Spinal cord (tissue), 10 donors: ENCODE measurements around the gene KLHL2. TPM values are rescaled to one million over a fixed set of nuclear protein-coding genes. Genes with fewer than 3 reads are reported as not detected.
"Not testable (repeated sequence)": the region's sequence is repeated elsewhere in the genome, so short reads cannot be mapped to it uniquely, and the experiment has no call there.

ENCODE experiments used
- DNase-seq, 6 donors: peaks; one replicate each; pipeline versions ENCODE4 v3.0.0 to v3.0.0-alpha.2; 2013 to 2015; ENCODE audit warnings: low spot score in 6 of 6, low read depth in 4 of 6
- H3K27ac ChIP-seq: one replicate; pipeline ENCODE4 v1.5.1; 2013; ENCODE audit warnings: low read depth, low read length, control low read depth
- H3K27me3 ChIP-seq: one replicate; pipeline ENCODE4 v1.6.1; 2013; ENCODE audit warnings: low read length; ENCODE audit not compliant: control insufficient read depth, insufficient read depth
- H3K36me3 ChIP-seq: one replicate; pipeline ENCODE4 v1.6.1; 2013; ENCODE audit warnings: low read length; ENCODE audit not compliant: control insufficient read depth, insufficient read depth
- H3K4me1 ChIP-seq: one replicate; pipeline ENCODE4 v1.6.1; 2013; ENCODE audit warnings: low read length; ENCODE audit not compliant: control insufficient read depth, insufficient read depth
- H3K4me3 ChIP-seq: one replicate; pipeline ENCODE4 v1.5.1; 2013; ENCODE audit warnings: low read depth, low read length, control low read depth
- H3K9me3 ChIP-seq: one replicate; pipeline ENCODE4 v1.6.1; 2013; ENCODE audit warnings: low read length; ENCODE audit not compliant: control insufficient read depth, insufficient read depth
- WGBS: methylation state at CpG from one replicate; pipeline ENCODE4 v1.1.5; 2013; ENCODE audit warnings: missing lambda C conversion rate; ENCODE audit not compliant: insufficient coverage; 5-methylcytosine and 5-hydroxymethylcytosine counted together
- long read RNA-seq, 4 donors: transcript quantifications; one replicate each; lab custom pipeline, GENCODE V29; 2026
- polyA plus RNA-seq, 2 donors: library from polyadenylated mRNA; unstranded; fragments of 120-200 nt; gene quantifications; one replicate each; pipeline ENCODE4 v1.2.1, GENCODE V29; 2013; ENCODE audit not compliant: insufficient read length in 2 of 2
- total RNA-seq, 2 donors: library from RNA; depleted of rRNA in 1 of 2; stranded (reverse); fragments of 120-200 nt in 1 of 2; fragments of >200 nt in 1 of 2; gene quantifications; one replicate each; pipeline versions ENCODE4 v1.2.3 to v1.2.4, GENCODE V29; 2013 to 2014
- donor health status: healthy.

KLHL2 gene
- total RNA-seq (10 to 100 TPM; 17.2 to 27.7 TPM), polyA plus RNA-seq (10 to 100 TPM; 28.0 to 34.6 TPM)
- long read RNA-seq, donor 1, transcript KLHL2-201 (15 exons, 3,134 nt): major isoform, 8 of 8 reads
- long read RNA-seq, donor 1, partial matches to known transcripts: 0 of 8 reads
- long read RNA-seq, donor 1, other reads (novel, unspliced or antisense): 0 of 8 reads
- long read RNA-seq, donor 2, partial matches to known transcripts: 0 of 2 reads
- long read RNA-seq, donor 2, other reads (novel, unspliced or antisense): 0 of 2 reads
- long read RNA-seq, donor 3, partial matches to known transcripts: 0 of 3 reads
- long read RNA-seq, donor 3, other reads (novel, unspliced or antisense): 0 of 3 reads
- long read RNA-seq, donor 4, partial matches to known transcripts: 0 of 1 reads
- long read RNA-seq, donor 4, other reads (novel, unspliced or antisense): 0 of 1 reads

GRCh38 chr4:165207431-165208220 is at the start of gene KLHL2:
KLHL2 (plus strand) TSS chr4:165207561; CDS start chr4:165207877, 316 bp downstream.
- H3K27ac ChIP-seq: peak within 1 kb of the TSS; percentile 41
- H3K4me3 ChIP-seq: peak within 1 kb of the TSS; percentile 72

GRCh38 chr4:165158762-165159161 is 48.6 kb upstream of the KLHL2 start:
- Histone ChIP-seq H3K4me3 (no peak overlapping the region), H3K36me3 (no peaks in the 10 kb centered on the region), H3K27ac (no peak overlapping the region), H3K4me1 (no peaks in the 10 kb centered on the region), H3K27me3 (no peaks in the 10 kb centered on the region), H3K9me3 (peaks cover 2% of the 10 kb centered on the region)
- DNase-seq: no peak

More at GRCh38 chr4:165207431-165208220, at the start of gene KLHL2:
- no peaks in the 10 kb centered on the region for H3K36me3 ChIP-seq
- H3K9me3 ChIP-seq: no peaks in the 10 kb centered on the region
- H3K4me1 ChIP-seq: peaks cover 19% of the 10 kb centered on the region
- DNase-seq: peak in 5 of 6 donors; percentile 12 to 90 (median 61)
- H3K27me3 ChIP-seq: no peaks in the 10 kb centered on the region
- under 1% methylated on average over 113 of the region's 113 CpGs for WGBS

GRCh38 chr4:165164257-165164656 is 43.1 kb upstream of the KLHL2 start:
- H3K27ac ChIP-seq: no peak overlapping the region
- H3K36me3 ChIP-seq: no peaks in the 10 kb centered on the region
- DNase-seq: no peak
- H3K27me3 ChIP-seq: no peaks in the 10 kb centered on the region
- H3K4me1 ChIP-seq: no peaks in the 10 kb centered on the region
- 100% methylated on average over 2 of the region's 2 CpGs for WGBS
- H3K4me3 ChIP-seq: no peak overlapping the region
- no peaks in the 10 kb centered on the region for H3K9me3 ChIP-seq

GRCh38 chr4:165166872-165167271 is 40.5 kb upstream of the KLHL2 start:
- whole genome bisulfite sequencing: no CpG with 5 or more reads among the region's 1 CpG

GRCh38 chr4:165167650-165168049 is 39.7 kb upstream of the KLHL2 start:
- Histone ChIP-seq H3K27me3 (no peaks in the 10 kb centered on the region), H3K9me3 (no peaks in the 10 kb centered on the region), H3K4me1 (no peaks in the 10 kb centered on the region), H3K27ac (no peak overlapping the region), H3K36me3 (no peaks in the 10 kb centered on the region), H3K4me3 (no peak overlapping the region)
- DNase-seq: peak in 1 of 6 donors; percentile 15
- WGBS: 78% methylated on average over 6 of the region's 6 CpGs

More at GRCh38 chr4:165166872-165167271, 40.5 kb upstream of the KLHL2 start:
- H3K4me1 ChIP-seq, H3K27ac ChIP-seq, H3K36me3 ChIP-seq, H3K4me3 ChIP-seq, H3K27me3 ChIP-seq, DNase-seq, H3K9me3 ChIP-seq: not testable (repeated sequence)

- Histone ChIP-seq H3K4me1 (no peaks in the 10 kb centered on the region), H3K9me3 (no peaks in the 10 kb centered on the region), H3K27ac (no peak overlapping the region), H3K36me3 (no peaks in the 10 kb centered on the region), H3K4me3 (no peak overlapping the region), H3K27me3 (no peaks in the 10 kb centered on the region)
- 38% methylated on average over 2 of the region's 2 CpGs for WGBS
- no peak for DNase-seq
Observed at GRCh38 chr4:165170819-165171218, 36.5 kb upstream of the KLHL2 start.

- H3K4me1 ChIP-seq, H3K4me3 ChIP-seq, H3K27ac ChIP-seq, DNase-seq, H3K9me3 ChIP-seq, H3K36me3 ChIP-seq, H3K27me3 ChIP-seq: not testable (repeated sequence)
- 92% methylated on average over 2 of the region's 3 CpGs for WGBS
Observed at GRCh38 chr4:165175470-165175869, 31.9 kb upstream of the KLHL2 start.

- peak in 1 of 6 donors; percentile 16 for DNase-seq
- H3K4me3 ChIP-seq: no peak overlapping the region
- no peaks in the 10 kb centered on the region for H3K4me1 ChIP-seq
- no peaks in the 10 kb centered on the region for H3K27me3 ChIP-seq
- H3K27ac ChIP-seq: no peak overlapping the region
- H3K9me3 ChIP-seq: no peaks in the 10 kb centered on the region
- H3K36me3 ChIP-seq: no peaks in the 10 kb centered on the region
- WGBS: 33% methylated on average over 4 of the region's 7 CpGs
Observed at GRCh38 chr4:165175879-165176278, 31.5 kb upstream of the KLHL2 start.

- 78% methylated on average over 2 of the region's 3 CpGs for WGBS
- H3K9me3 ChIP-seq: no peaks in the 10 kb centered on the region
- no peak for DNase-seq
- H3K36me3 ChIP-seq: no peaks in the 10 kb centered on the region
- H3K4me3 ChIP-seq: no peak overlapping the region
- H3K4me1 ChIP-seq: no peaks in the 10 kb centered on the region
- no peaks in the 10 kb centered on the region for H3K27me3 ChIP-seq
- no peak overlapping the region for H3K27ac ChIP-seq
Observed at GRCh38 chr4:165177725-165178666, 29.4 kb upstream of the KLHL2 start.
